ENCODE data around the gene ZNF784. TPM values are rescaled to one million over a fixed set of nuclear protein-coding genes. Genes with fewer than 3 reads are reported as not detected.
A peak's percentile ranks its signal among the peaks of the same experiment; 100 is the strongest.

Gene ZNF784
- total and polyA plus RNA-seq, 2 donors (not counting 3 experiments of a cell fraction or from before 2014, with no cell fraction given), result 4.9 TPM

- Histone ChIP-seq H3K4me1 (ENCODE audit: control insufficient read depth, extremely low read depth, insufficient read depth, low read length) (no peaks in the 10 kb centered on the region), H3K9ac (replicated peaks; ENCODE audit: extremely low read depth, insufficient read depth, low read length) (no peak overlapping the region), H2AFZ (ENCODE audit: low read depth, low read length) (no peak overlapping the region), H3K79me2 (ENCODE audit: control insufficient read depth, insufficient read depth, low read length) (no peaks in the 10 kb centered on the region), H3K4me3 (replicated peaks in 1 of 3; ENCODE audit: insufficient read depth in 1 of 3, low read depth in 1 of 3, low read length in 3 of 3) (no peak overlapping the region), H3K27me3 (ENCODE audit: control insufficient read depth in 2 of 2, insufficient read depth in 2 of 2, low read length in 2 of 2) (no peaks in the 10 kb centered on the region), H4K20me1 (replicated peaks; ENCODE audit: control insufficient read depth, extremely low read depth, insufficient read depth, low read length) (no peaks in the 10 kb centered on the region), H3K9me3 (replicated peaks; ENCODE audit: control insufficient read depth, insufficient read depth, low read length) (no peaks in the 10 kb centered on the region), H3K9me1 (replicated peaks; ENCODE audit: control insufficient read depth, extremely low read depth, insufficient read depth, low read length) (no peaks in the 10 kb centered on the region), H3K4me2 (ENCODE audit: insufficient read depth, low read length) (no peak overlapping the region), H3K36me3 (ENCODE audit: control insufficient read depth in 2 of 2, extremely low read depth in 1 of 2, insufficient read depth in 2 of 2, low read length in 2 of 2) (peaks cover 3 to 20% of the 10 kb centered on the region in 2 experiments), H3K27ac (ENCODE audit: insufficient read depth, low read depth, low read length) (no peak overlapping the region)
- CTCF ChIA-PET, result no interaction called here
- POLR2A ChIA-PET, result no interaction called here
- dilution Hi-C loops (cut with MboI; ENCODE audit: extremely low pct_ligation_motif_present, low sequenced_read_pairs), result no loop called here
- no peak for DNase-seq (ENCODE audit: low read depth, low spot score)
- BruUV-seq (replicated peaks), result no TSS peak
- FAIRE-seq, result no peak
- no peak for TF ChIP-seq EZH2 (IDR thresholded peaks at IDR 0.05; ENCODE audit: borderline replicate concordance, low read depth, low read length, severe bottlenecking)
- TF ChIP-seq MYC (IDR thresholded peaks at IDR 0.05; ENCODE audit: low read depth, low read length), result no peak
- TF ChIP-seq POLR2A (IDR thresholded peaks at IDR 0.05; ENCODE audit: low read depth, low read length), result no peak
- intact Hi-C loops (cut with micrococcal nuclease), result no loop called here
Observed at GRCh38 chr19:55592391-55593090, 31.8 kb downstream of the ZNF784 start.

GRCh38 chr19:55591555-55591954 is 32.8 kb downstream of the ZNF784 start:
- Histone ChIP-seq H4K20me1 (replicated peaks; ENCODE audit: control insufficient read depth, extremely low read depth, insufficient read depth, low read length) (no peaks in the 10 kb centered on the region), H3K27me3 (ENCODE audit: control insufficient read depth in 2 of 2, insufficient read depth in 2 of 2, low read length in 2 of 2) (no peaks in the 10 kb centered on the region), H3K9me3 (replicated peaks; ENCODE audit: control insufficient read depth, insufficient read depth, low read length) (no peaks in the 10 kb centered on the region), H2AFZ (ENCODE audit: low read depth, low read length) (no peak overlapping the region), H3K36me3 (ENCODE audit: control insufficient read depth in 2 of 2, extremely low read depth in 1 of 2, insufficient read depth in 2 of 2, low read length in 2 of 2) (peaks cover 3 to 16% of the 10 kb centered on the region in 2 experiments), H3K4me2 (ENCODE audit: insufficient read depth, low read length) (no peak overlapping the region), H3K79me2 (ENCODE audit: control insufficient read depth, insufficient read depth, low read length) (no peaks in the 10 kb centered on the region), H3K4me1 (ENCODE audit: control insufficient read depth, extremely low read depth, insufficient read depth, low read length) (no peaks in the 10 kb centered on the region), H3K9me1 (replicated peaks; ENCODE audit: control insufficient read depth, extremely low read depth, insufficient read depth, low read length) (no peaks in the 10 kb centered on the region), H3K27ac (ENCODE audit: insufficient read depth, low read depth, low read length) (no peak overlapping the region), H3K4me3 (replicated peaks in 1 of 3; ENCODE audit: insufficient read depth in 1 of 3, low read depth in 1 of 3, low read length in 3 of 3) (no peak overlapping the region), H3K9ac (replicated peaks; ENCODE audit: extremely low read depth, insufficient read depth, low read length) (no peak overlapping the region)
- ChIA-PET POLR2A (no interaction called here), CTCF (no interaction called here)
- no peak for TF ChIP-seq POLR2AphosphoS5 (IDR thresholded peaks at IDR 0.05; ENCODE audit: insufficient read depth, low read depth, low read length)
- FAIRE-seq (no peak), DNase-seq (ENCODE audit: low read depth, low spot score) (no peak)
- dilution Hi-C loops (cut with MboI; ENCODE audit: extremely low pct_ligation_motif_present, low sequenced_read_pairs) (no loop called here), intact Hi-C loops (cut with micrococcal nuclease) (no loop called here)
- TSS peak; percentile 54 for BruUV-seq (replicated peaks)

Data from endothelial cell of umbilical vein (primary cell).